Stimulated activated naive B cell treated with anti-CD40 and anti-IgM and Interleukin-4, amounts not matched to agents 10 μg/mL and 1 μg/mL and 100 μg/mL, for 72 hours (primary cell): ENCODE data around the gene SLC16A6.
"Not testable (repeated sequence)": the region's sequence is repeated elsewhere in the genome, so short reads cannot be mapped to it uniquely, and the experiment has no call there.

Experiments used
- ATAC-seq, 2 donors: fragments of 150-1000 bp; cut with Tn5 transposase; replicated peaks; 2 replicates each; pipeline ENCODE4 v1.10.0; 2021; ENCODE audit warnings: moderate library complexity in 1 of 2
- DNase-seq: peaks from one replicate; pipeline ENCODE4 v3.0.0; 2021
- H3K27ac Mint-ChIP-seq: one replicate; pipeline ENCODE4 v1.8.0; 2022; ENCODE audit warnings: mild to moderate bottlenecking, mixed read lengths
- H3K27me3 Mint-ChIP-seq, 2 donors: one replicate each; pipeline ENCODE4 v1.8.0; 2022; ENCODE audit warnings: mixed read lengths in 2 of 2
- H3K36me3 Mint-ChIP-seq, 2 donors: one replicate each; pipeline ENCODE4 v1.8.0; 2022; ENCODE audit warnings: mixed read lengths in 2 of 2, mild to moderate bottlenecking in 1 of 2
- H3K4me1 Mint-ChIP-seq, 2 donors: one replicate each; pipeline ENCODE4 v1.8.0; 2022; ENCODE audit warnings: mixed read lengths in 2 of 2, mild to moderate bottlenecking in 1 of 2
- H3K4me3 Mint-ChIP-seq, 2 donors: one replicate each; pipeline ENCODE4 v1.8.0; 2022; ENCODE audit warnings: mild to moderate bottlenecking in 2 of 2, mixed read lengths in 2 of 2, moderate library complexity in 1 of 2
- H3K9me3 Mint-ChIP-seq, 2 donors: one replicate each; pipeline ENCODE4 v1.8.0; 2022; ENCODE audit warnings: mixed read lengths in 2 of 2, mild to moderate bottlenecking in 1 of 2

Gene SLC16A6

GRCh38 chr17:68320311-68320865, 29.5 kb upstream of the SLC16A6 start:
- ATAC-seq (no peak), DNase-seq (no peak)
- Mint-ChIP-seq H3K4me3 (no peak overlapping the region), H3K4me1 (peaks cover 23 to 24% of the 10 kb centered on the region in 2 donors), H3K9me3 (no peaks in the 10 kb centered on the region), H3K36me3 (peaks cover 4 to 18% of the 10 kb centered on the region in 2 donors), H3K27me3 (peaks cover 0 to 18% of the 10 kb centered on the region in 2 donors), H3K27ac (no peak overlapping the region)

DNA sequence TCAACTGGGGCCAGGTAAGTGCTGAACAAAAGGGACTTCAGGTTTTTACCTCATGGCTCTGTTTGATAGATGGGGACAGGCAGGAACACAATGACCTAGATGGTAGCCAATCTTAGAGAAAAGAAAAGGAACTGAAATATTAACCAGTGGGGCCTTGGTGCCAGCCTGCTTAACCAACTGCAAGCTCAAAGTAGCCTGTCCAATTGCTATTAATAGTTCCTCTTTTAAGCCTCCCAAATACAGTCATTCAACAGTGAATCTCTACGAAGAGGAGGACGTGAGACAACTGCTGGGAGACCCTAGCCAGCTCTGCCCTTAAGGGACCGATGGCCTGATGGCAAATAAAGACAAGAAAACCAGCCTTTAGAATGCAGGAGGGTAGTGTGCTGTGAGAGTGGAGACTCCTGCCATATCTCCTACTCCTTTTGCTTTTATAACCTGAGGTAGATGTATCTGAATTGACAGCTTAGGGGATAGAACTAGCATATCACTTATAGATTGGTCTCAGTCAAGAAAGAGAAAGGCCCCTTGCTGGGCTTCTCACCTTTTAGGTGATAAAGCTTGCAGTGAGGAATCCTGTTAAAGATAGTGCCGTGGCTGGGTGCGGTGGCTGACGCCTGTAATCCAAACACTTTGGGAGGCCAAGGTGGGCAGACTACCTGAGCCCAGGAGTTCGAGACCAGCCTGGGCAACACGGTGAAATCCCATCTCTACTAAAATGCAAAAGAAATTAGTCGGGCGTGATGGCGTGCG, 28.7 kb upstream of the SLC16A6 start:
- Mint-ChIP-seq H3K4me3 (no peak overlapping the region), H3K27me3 (peaks cover 0 to 18% of the 10 kb centered on the region in 2 donors), H3K4me1 (peaks cover 28 to 29% of the 10 kb centered on the region in 2 donors), H3K27ac (peak overlapping the region; percentile 31), H3K36me3 (peaks cover 4 to 18% of the 10 kb centered on the region in 2 donors), H3K9me3 (no peaks in the 10 kb centered on the region)
- DNase-seq (no peak), ATAC-seq (peak; percentile 88 to 89)

DNA sequence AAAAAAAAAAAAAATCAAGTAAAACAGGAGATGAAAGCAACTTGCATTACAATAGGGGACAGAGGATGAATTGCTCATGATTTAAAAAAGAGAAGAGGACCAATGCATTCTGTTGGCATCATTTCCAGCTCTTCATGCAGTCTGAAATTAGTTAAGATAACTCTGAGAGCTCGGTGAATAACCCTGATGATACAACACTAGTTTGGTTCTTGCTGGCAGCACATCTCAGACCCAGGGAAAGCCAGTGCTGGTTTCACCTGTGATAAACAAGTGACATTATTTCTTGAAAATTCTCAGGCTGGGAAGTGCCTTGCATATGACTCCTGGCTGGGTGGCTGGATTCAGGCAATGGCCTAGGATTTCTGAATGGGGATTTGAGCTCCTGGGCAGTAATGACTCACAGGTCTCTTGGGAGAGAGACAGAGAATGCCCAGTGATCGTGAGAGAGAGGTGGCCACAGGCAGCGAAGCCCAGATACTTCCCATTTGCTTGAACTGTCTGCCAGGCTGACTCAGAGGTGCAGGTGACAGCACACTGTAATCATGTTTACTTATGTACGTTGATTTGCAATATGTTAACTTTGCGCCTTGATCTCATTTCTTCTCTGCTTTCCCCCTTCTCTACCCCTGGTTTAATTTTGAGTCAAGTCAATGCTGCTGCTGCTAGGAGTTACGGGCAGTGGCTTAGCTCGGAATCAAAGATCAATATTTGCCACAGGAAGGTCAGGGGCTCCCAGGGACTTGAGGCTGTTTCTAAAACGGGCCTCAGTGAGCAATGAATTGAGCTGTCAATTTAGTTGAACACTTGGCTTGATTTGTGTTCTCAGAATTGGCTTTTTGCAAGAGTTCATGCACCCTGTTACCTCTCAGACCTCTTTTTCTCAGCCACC, 27.4 kb upstream of the SLC16A6 start:
- DNase-seq (no peak), ATAC-seq (peak; percentile 74 to 75)
- H3K36me3 Mint-ChIP-seq = peaks cover 5 to 18% of the 10 kb centered on the region in 2 donors
- H3K27ac Mint-ChIP-seq = peak overlapping the region; percentile 1
- H3K4me3 Mint-ChIP-seq = no peak overlapping the region
- peaks cover 0 to 18% of the 10 kb centered on the region in 2 donors for H3K27me3 Mint-ChIP-seq
- no peaks in the 10 kb centered on the region for H3K9me3 Mint-ChIP-seq
- peaks cover 28 to 29% of the 10 kb centered on the region in 2 donors for H3K4me1 Mint-ChIP-seq

- no peak for DNase-seq
- no peak overlapping the region for H3K27ac Mint-ChIP-seq
- H3K9me3 Mint-ChIP-seq = no peaks in the 10 kb centered on the region
- H3K36me3 Mint-ChIP-seq = peaks cover 7 to 18% of the 10 kb centered on the region in 2 donors
- H3K4me1 Mint-ChIP-seq = peaks cover 29 to 31% of the 10 kb centered on the region in 2 donors
- no peak for ATAC-seq
- peaks cover 0 to 18% of the 10 kb centered on the region in 2 donors for H3K27me3 Mint-ChIP-seq
- no peak overlapping the region for H3K4me3 Mint-ChIP-seq
These were observed 26.5 kb upstream of the SLC16A6 start for GRCh38 chr17:68317458-68317857.

GRCh38 chr17:68315930-68316329, 25.0 kb upstream of the SLC16A6 start:
- H3K36me3 Mint-ChIP-seq = peaks cover 9 to 22% of the 10 kb centered on the region in 2 donors
- DNase-seq (no peak), ATAC-seq (no peak)
- H3K4me3 Mint-ChIP-seq = no peak overlapping the region
- H3K9me3 Mint-ChIP-seq = no peaks in the 10 kb centered on the region
- H3K4me1 Mint-ChIP-seq = peaks cover 29 to 33% of the 10 kb centered on the region in 2 donors
- H3K27ac Mint-ChIP-seq = no peak overlapping the region
- H3K27me3 Mint-ChIP-seq = peaks cover 0 to 17% of the 10 kb centered on the region in 2 donors

GRCh38 chr17:68314916-68315535, 24.1 kb upstream of the SLC16A6 start:
- H3K27ac Mint-ChIP-seq = no peak overlapping the region
- no peak for DNase-seq
- H3K9me3 Mint-ChIP-seq = no peaks in the 10 kb centered on the region
- H3K4me3 Mint-ChIP-seq = no peak overlapping the region
- peaks cover 0 to 8% of the 10 kb centered on the region in 2 donors for H3K27me3 Mint-ChIP-seq
- H3K4me1 Mint-ChIP-seq = peaks cover 30 to 32% of the 10 kb centered on the region in 2 donors
- H3K36me3 Mint-ChIP-seq = peaks cover 9 to 16% of the 10 kb centered on the region in 2 donors
- ATAC-seq = no peak

DNA sequence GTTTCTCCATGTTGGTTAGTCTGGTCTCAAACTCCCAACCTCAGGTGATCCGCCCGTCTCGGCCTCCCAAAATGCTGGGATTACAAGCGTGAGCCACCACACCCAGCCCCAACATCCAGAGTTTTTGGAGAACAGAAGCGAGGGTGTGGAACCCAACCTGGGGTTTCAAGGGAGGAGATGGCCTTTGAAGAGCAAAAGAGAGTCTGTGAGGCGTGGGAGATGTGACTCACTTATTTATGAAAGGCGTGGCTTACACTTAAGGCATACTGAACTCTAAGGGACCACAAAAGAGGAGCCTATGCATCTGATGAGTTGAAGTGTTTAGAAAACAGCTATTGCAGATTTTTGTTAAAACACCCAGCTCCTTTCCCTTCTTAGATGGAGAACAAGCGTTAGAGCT, 19.2 kb upstream of the SLC16A6 start:
- Mint-ChIP-seq H3K36me3 (peaks cover 10 to 22% of the 10 kb centered on the region in 2 donors), H3K27ac (no peak overlapping the region), H3K4me1 (peaks cover 10 to 11% of the 10 kb centered on the region in 2 donors), H3K9me3 (no peaks in the 10 kb centered on the region), H3K27me3 (no peaks in the 10 kb centered on the region), H3K4me3 (no peak overlapping the region)
- peak in 1 of 2 donors; percentile 50 for ATAC-seq
- no peak for DNase-seq

- ATAC-seq, H3K4me3 Mint-ChIP-seq, H3K27me3 Mint-ChIP-seq, DNase-seq, H3K4me1 Mint-ChIP-seq, H3K27ac Mint-ChIP-seq, H3K9me3 Mint-ChIP-seq: not testable (repeated sequence)
- peaks cover 10 to 22% of the 10 kb centered on the region in 2 donors for H3K36me3 Mint-ChIP-seq
These were observed 18.2 kb upstream of the SLC16A6 start for GRCh38 chr17:68309066-68309670.

DNA sequence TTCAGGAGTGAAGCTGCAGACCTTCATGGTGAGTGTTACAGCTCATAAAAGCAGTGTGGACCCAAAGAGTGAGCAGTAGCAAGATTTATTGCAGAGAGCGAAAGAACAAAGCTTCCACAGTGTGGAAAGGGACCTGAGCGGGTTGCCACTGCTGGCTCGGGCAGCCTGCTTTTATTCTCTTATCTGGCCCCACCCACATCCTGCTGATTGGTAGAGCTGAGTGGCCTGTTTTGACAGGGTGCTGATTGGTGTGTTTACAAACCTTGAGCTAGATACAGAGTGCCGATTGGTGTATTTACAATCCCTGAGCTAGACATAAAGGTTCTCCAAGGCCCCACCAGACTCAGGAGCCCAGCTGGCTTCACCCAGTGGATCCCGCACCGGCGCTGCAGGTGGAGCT, 17.6 kb upstream of the SLC16A6 start:
- not testable (repeated sequence) for H3K4me1 Mint-ChIP-seq, H3K4me3 Mint-ChIP-seq, H3K27ac Mint-ChIP-seq, ATAC-seq, DNase-seq, H3K9me3 Mint-ChIP-seq, H3K27me3 Mint-ChIP-seq
- peaks cover 10 to 22% of the 10 kb centered on the region in 2 donors for H3K36me3 Mint-ChIP-seq

DNA sequence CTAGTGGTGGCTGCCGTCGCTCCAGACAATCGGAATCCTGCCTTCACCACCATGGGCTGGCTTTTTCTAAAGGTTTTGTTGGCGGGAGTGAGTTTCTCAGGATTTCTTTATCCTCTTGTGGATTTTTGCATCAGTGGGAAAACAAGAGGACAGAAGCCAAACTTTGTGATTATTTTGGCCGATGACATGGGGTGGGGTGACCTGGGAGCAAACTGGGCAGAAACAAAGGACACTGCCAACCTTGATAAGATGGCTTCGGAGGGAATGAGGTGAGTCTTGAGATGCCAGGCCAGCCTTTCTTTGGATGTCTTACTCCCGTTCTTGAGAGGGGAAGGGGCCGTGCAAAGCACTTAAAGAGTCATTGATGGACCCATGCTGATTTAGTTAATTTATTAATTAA, 16.5 kb upstream of the SLC16A6 start:
- no peak for ATAC-seq
- peaks cover 8 to 22% of the 10 kb centered on the region in 2 donors for H3K36me3 Mint-ChIP-seq
- H3K27me3 Mint-ChIP-seq = no peaks in the 10 kb centered on the region
- H3K4me3 Mint-ChIP-seq = no peak overlapping the region
- no peaks in the 10 kb centered on the region for H3K9me3 Mint-ChIP-seq
- DNase-seq = no peak
- no peak overlapping the region for H3K27ac Mint-ChIP-seq
- H3K4me1 Mint-ChIP-seq = peaks cover 3 to 6% of the 10 kb centered on the region in 2 donors

- Mint-ChIP-seq H3K27me3 (no peaks in the 10 kb centered on the region), H3K4me1 (peaks cover 2 to 7% of the 10 kb centered on the region in 2 donors), H3K4me3 (no peak overlapping the region), H3K9me3 (no peaks in the 10 kb centered on the region), H3K36me3 (peaks cover 8 to 22% of the 10 kb centered on the region in 2 donors), H3K27ac (no peak overlapping the region)
- DNase-seq = no peak
- no peak for ATAC-seq
These were observed 15.9 kb upstream of the SLC16A6 start for GRCh38 chr17:68306819-68307218.

DNA sequence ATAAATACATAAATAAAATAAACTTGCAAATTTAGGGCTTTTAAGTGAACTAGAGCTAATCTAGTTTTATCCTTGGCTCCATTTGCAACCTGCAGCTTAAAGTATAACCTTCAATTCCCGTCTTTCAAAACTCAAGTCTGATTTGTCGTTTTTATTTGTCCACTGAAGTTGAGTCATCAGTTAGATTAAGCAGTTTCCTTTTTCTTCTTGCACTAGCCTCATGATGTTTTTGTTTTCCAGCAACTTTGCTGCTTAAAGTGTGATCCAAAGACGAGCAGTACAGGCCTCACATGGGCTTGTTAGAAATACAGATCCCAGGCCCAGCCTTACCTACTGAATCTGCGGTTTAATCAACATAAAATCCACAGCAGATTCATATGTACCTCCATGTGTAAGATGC, 14.2 kb upstream of the SLC16A6 start:
- ATAC-seq = no peak

DNA sequence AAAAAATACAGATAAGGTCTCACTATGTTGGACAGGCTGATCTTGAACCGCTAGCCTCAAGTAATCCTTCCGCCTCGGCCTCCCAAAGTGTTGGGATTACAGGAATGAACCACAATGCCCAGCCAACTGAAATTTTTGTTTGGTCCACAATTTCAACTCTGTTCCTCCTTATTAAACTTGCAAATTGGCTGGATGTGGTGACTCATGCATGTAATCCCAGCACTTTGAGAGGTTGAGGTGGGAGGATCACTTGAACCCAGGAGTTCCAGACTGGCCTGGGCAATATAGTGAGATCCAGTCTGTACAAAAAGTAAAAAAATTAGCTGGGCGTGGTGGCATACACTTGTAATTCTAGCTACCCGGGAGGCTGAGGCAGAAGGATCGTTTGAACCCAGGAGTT, 13.8 kb upstream of the SLC16A6 start:
- ATAC-seq (no peak), DNase-seq (no peak)
- Mint-ChIP-seq H3K27me3 (no peaks in the 10 kb centered on the region), H3K9me3 (no peaks in the 10 kb centered on the region), H3K27ac (no peak overlapping the region), H3K4me3 (no peak overlapping the region), H3K36me3 (peaks cover 6 to 17% of the 10 kb centered on the region in 2 donors), H3K4me1 (peaks cover 0 to 5% of the 10 kb centered on the region in 2 donors)

More for the DNA sequence above, 14.2 kb upstream of the SLC16A6 start:
- H3K4me3 Mint-ChIP-seq = no peak overlapping the region
- H3K9me3 Mint-ChIP-seq = no peaks in the 10 kb centered on the region
- peaks cover 6 to 17% of the 10 kb centered on the region in 2 donors for H3K36me3 Mint-ChIP-seq
- H3K27ac Mint-ChIP-seq = no peak overlapping the region
- H3K27me3 Mint-ChIP-seq = no peaks in the 10 kb centered on the region
- DNase-seq = no peak
- peaks cover 2 to 8% of the 10 kb centered on the region in 2 donors for H3K4me1 Mint-ChIP-seq
